Smooth muscle cell (in vitro differentiated cells): ENCODE results near the gene TENM4. TPM values are rescaled to one million over a fixed set of nuclear protein-coding genes. Genes with fewer than 3 reads are reported as not detected.
A peak's percentile ranks its signal among the peaks of the same experiment; 100 is the strongest.

ENCODE experiments used
- DNase-seq: peaks from one replicate; lab custom pipeline; 2025; ENCODE audit not compliant: unreplicated experiment; lab: John Stamatoyannopoulos, UW
- H2AFZ ChIP-seq: fragments of 200-600 bp; sonication (generic); 2 replicates; pipeline ENCODE4 v1.6.0; 2016; ENCODE audit warnings: antibody characterized with exemption, low read depth, mild to moderate bottlenecking
- H3F3A ChIP-seq: fragments of 200-600 bp; sonication (generic); 2 replicates; pipeline ENCODE4 v1.6.0; 2017; ENCODE audit warnings: antibody characterized with exemption, low read depth
- H3K27ac ChIP-seq: fragments of 200-600 bp; sonication (generic); 2 replicates; pipeline ENCODE4 v1.5.1; 2016; ENCODE audit warnings: low read depth, mild to moderate bottlenecking
- H3K27me3 ChIP-seq: fragments of 200-600 bp; sonication (generic); 2 replicates; pipeline ENCODE4 v1.6.1; 2016; ENCODE audit warnings: low read depth, mild to moderate bottlenecking
- H3K36me3 ChIP-seq: fragments of 200-600 bp; sonication (generic); 2 replicates; pipeline ENCODE4 v1.5.1; 2016; ENCODE audit warnings: low read depth
- H3K4me1 ChIP-seq: fragments of 200-600 bp; sonication (generic); 2 replicates; pipeline ENCODE4 v1.5.1; 2016; ENCODE audit warnings: low read depth
- H3K4me2 ChIP-seq: fragments of 200-600 bp; sonication (generic); 2 replicates; pipeline ENCODE4 v1.6.0; 2016; ENCODE audit warnings: mild to moderate bottlenecking
- H3K4me3 ChIP-seq: fragments of 200-600 bp; sonication (generic); 2 replicates; pipeline ENCODE4 v1.5.1; 2016; ENCODE audit warnings: mild to moderate bottlenecking
- H3K79me2 ChIP-seq: fragments of 200-600 bp; sonication (generic); 2 replicates; pipeline ENCODE4 v1.6.0; 2016; ENCODE audit warnings: low read depth, mild to moderate bottlenecking
- H3K9ac ChIP-seq: fragments of 200-600 bp; sonication (generic); 2 replicates; pipeline ENCODE4 v1.6.0; 2016; ENCODE audit warnings: low read depth
- H3K9me3 ChIP-seq: fragments of 200-600 bp; sonication (generic); replicated peaks from 2 replicates; pipeline ENCODE4 v1.5.1; 2016; ENCODE audit warnings: low read depth
- H4K20me1 ChIP-seq: fragments of 200-600 bp; sonication (generic); 2 replicates; pipeline ENCODE4 v1.6.0; 2016; ENCODE audit warnings: low read depth
- WGBS: methylation state at CpG from one replicate; pipeline ENCODE4 v1.1.7; 2016; ENCODE audit warnings: low lambda C conversion rate; 5-methylcytosine and 5-hydroxymethylcytosine counted together
- polyA plus RNA-seq: library from polyadenylated mRNA; unstranded; fragments of >200 nt; fragmentation: Nextera tagmentation; extraction: Ambion mirVana; gene quantifications from 2 replicates; pipeline ENCODE4 v1.2.1, GENCODE V29; 2016
- total RNA-seq: library from RNA; depleted of rRNA; stranded (reverse); fragments of >200 nt; gene quantifications from 2 replicates; pipeline ENCODE4 v1.2.3, GENCODE V29; 2014
- TF ChIP-seq, protein P1 (sequence below): fragments of 200-600 bp; sonication (generic); IDR thresholded peaks from 2 replicates; pipeline ENCODE4 v1.5.1; 2017; ENCODE audit warnings: borderline replicate concordance, mild to moderate bottlenecking, antibody characterized with exemption; ENCODE audit not compliant: insufficient read depth, poor library complexity, severe bottlenecking

TENM4 gene
- total and polyA plus RNA-seq, 2 experiments from 2014 or later, result 31.6 to 38.2 TPM

DNA sequence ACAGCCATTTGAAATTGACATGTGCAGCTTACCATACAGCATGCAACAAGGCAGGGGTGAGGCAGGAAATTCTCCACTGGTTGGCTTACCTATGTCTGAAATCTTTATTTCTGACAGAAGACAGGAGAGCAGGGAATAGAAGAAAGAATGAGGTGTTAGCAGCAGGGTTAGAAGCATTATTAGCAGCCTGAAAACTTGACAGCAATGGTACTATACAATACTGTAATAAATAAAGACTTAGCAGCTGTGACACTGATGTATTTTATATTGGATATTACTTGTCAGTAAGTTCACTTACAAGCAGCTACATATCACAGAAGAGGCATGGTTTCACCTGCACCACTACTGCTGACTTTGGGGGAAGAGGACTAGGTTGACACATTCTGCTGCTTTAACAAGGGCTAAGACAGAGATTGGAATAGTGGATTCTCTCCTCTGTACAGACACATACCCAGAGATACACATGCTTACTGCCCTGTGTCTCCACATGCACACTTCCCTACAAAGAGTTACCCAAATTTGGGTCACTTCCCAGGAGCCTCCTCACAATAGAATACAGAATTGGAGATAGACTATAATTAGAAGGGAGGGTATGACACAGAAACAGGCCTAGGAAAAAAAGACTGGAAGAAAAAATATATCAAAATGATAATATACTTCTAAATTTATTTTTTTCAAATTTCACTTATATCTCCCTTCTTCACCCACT lies 720.4 kb downstream of the TENM4 start:
- Histone ChIP-seq H3K4me1 (no peaks in the 10 kb centered on the region), H4K20me1 (no peaks in the 10 kb centered on the region), H3K27ac (no peak overlapping the region), H2AFZ (no peak overlapping the region), H3F3A (no peaks in the 10 kb centered on the region), H3K36me3 (no peaks in the 10 kb centered on the region), H3K9me3 (no peaks in the 10 kb centered on the region), H3K4me3 (no peak overlapping the region), H3K27me3 (no peaks in the 10 kb centered on the region), H3K79me2 (no peaks in the 10 kb centered on the region), H3K4me2 (no peak overlapping the region), H3K9ac (no peak overlapping the region)
- DNase-seq, result no peak
- TF ChIP-seq, protein P1, sequence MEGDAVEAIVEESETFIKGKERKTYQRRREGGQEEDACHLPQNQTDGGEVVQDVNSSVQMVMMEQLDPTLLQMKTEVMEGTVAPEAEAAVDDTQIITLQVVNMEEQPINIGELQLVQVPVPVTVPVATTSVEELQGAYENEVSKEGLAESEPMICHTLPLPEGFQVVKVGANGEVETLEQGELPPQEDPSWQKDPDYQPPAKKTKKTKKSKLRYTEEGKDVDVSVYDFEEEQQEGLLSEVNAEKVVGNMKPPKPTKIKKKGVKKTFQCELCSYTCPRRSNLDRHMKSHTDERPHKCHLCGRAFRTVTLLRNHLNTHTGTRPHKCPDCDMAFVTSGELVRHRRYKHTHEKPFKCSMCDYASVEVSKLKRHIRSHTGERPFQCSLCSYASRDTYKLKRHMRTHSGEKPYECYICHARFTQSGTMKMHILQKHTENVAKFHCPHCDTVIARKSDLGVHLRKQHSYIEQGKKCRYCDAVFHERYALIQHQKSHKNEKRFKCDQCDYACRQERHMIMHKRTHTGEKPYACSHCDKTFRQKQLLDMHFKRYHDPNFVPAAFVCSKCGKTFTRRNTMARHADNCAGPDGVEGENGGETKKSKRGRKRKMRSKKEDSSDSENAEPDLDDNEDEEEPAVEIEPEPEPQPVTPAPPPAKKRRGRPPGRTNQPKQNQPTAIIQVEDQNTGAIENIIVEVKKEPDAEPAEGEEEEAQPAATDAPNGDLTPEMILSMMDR, result no peak

DNA sequence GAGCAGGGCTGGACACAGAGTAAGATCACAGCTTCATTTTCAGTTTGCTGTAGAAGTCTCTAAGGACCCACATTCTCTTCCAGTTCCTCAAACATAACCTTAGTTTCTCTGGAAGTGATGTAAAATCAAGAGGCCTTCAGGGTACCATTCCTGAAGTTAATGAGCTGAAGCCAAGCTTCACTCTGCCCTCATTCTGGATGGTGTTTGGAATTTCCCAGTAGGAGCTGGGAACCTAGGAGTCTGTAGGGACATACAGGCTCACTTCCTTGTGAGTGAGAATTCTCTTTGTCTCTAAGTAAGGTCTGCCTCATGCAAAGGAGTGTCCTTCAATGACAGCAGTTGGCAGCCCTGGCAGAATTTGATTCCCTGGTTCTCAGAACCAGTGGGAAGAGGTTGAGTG lies 723.8 kb downstream of the TENM4 start:
- DNase-seq, result no peak
- Histone ChIP-seq H3K79me2 (no peaks in the 10 kb centered on the region), H3K4me3 (no peak overlapping the region), H3K9ac (no peak overlapping the region), H2AFZ (no peak overlapping the region), H3F3A (no peaks in the 10 kb centered on the region), H3K36me3 (no peaks in the 10 kb centered on the region), H3K27ac (no peak overlapping the region), H3K4me1 (no peaks in the 10 kb centered on the region), H3K27me3 (no peaks in the 10 kb centered on the region), H3K4me2 (no peak overlapping the region), H4K20me1 (no peaks in the 10 kb centered on the region), H3K9me3 (no peaks in the 10 kb centered on the region)
- TF ChIP-seq, protein P1, result no peak

DNA sequence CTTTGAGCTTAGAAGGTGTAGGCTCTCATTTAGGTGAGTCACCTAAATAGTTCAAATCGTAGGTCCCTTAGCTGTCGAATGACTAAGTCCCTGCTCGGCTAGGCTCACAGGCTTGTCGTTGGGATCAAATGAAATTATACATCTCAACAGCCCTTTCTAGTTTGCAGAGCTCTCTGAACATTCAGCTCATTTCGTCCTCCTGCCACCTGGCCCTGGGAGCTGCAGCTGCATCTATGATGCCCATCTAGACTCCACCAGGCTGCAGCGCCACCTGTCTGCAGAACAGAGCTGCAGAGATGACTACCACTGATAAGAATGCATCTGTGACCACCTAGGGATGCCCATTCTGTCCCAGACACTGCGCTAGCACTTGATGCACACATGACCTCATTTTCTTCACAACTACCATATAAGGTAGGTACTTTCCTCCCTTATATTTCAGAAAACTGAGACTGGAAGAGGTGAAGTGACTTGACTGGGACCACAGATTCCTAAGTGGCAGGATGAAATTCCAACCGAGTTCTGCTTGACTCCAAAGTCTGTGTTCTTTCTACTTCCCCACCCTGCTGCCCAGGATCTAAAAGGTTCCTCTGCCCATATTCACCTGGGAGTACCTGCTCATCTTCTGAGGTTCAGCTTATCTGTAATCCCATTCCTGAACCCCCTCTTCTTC lies 725.1 kb downstream of the TENM4 start:
- Histone ChIP-seq H3K4me3 (no peak overlapping the region), H3K4me2 (peak overlapping the region; percentile 33), H3K9me3 (no peaks in the 10 kb centered on the region), H2AFZ (no peak overlapping the region), H3K36me3 (no peaks in the 10 kb centered on the region), H3K79me2 (no peaks in the 10 kb centered on the region), H3K27me3 (no peaks in the 10 kb centered on the region), H3K4me1 (no peaks in the 10 kb centered on the region), H3K9ac (peak overlapping the region; percentile 7), H3K27ac (peak overlapping the region; percentile 72), H4K20me1 (no peaks in the 10 kb centered on the region), H3F3A (no peaks in the 10 kb centered on the region)
- 31% methylated on average over 8 of the region's 8 CpGs for WGBS
- DNase-seq, result no peak
- TF ChIP-seq, protein P1, result peak; percentile 60

DNA sequence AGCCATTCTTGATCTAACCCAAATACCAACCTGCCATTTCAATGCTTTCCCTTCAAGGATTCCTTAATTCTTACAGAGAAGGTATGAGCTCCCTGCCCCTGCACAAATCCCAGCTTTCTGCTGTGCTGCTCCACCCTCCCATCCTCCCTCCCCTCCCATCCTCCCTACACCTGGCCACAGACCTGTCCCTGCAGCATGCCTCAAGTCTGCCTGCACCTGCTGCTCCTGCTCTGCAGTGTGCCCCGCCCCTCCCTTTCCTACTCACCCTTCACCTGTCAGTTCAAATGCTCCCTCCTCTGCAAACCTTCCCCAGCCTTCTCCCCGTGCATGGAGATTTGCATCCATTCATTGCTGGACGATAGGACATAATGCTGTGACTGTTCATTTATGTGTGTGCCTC lies 726.3 kb downstream of the TENM4 start:
- Histone ChIP-seq H4K20me1 (no peaks in the 10 kb centered on the region), H3K36me3 (no peaks in the 10 kb centered on the region), H3K9me3 (no peaks in the 10 kb centered on the region), H3K4me1 (no peaks in the 10 kb centered on the region), H3K4me3 (no peak overlapping the region), H3K4me2 (no peak overlapping the region), H3F3A (no peaks in the 10 kb centered on the region), H3K79me2 (no peaks in the 10 kb centered on the region), H3K9ac (no peak overlapping the region), H2AFZ (no peak overlapping the region), H3K27ac (no peak overlapping the region), H3K27me3 (no peaks in the 10 kb centered on the region)
- WGBS, result 68% methylated on average over 3 of the region's 3 CpGs
- DNase-seq, result no peak
- TF ChIP-seq, protein P1, result no peak
